Stimulated activated naive CD8-positive, alpha-beta T cell treated with anti-CD3 and anti-CD28 coated beads, Interleukin-15, Interleukin-2, amounts not matched to agents 100 ng/mL and 50 ng/mL, for 24 hours (primary cell): ENCODE data around the gene SLC38A7.
"Not testable (repeated sequence)": the region's sequence is repeated elsewhere in the genome, so short reads cannot be mapped to it uniquely, and the experiment has no call there.

Experiments used
- H3K27ac Mint-ChIP-seq: one replicate; pipeline ENCODE4 v1.8.0; 2021; ENCODE audit warnings: mild to moderate bottlenecking, mixed read lengths
- H3K27me3 Mint-ChIP-seq: one replicate; pipeline ENCODE4 v1.8.0; 2021; ENCODE audit warnings: mixed read lengths
- H3K36me3 Mint-ChIP-seq: one replicate; pipeline ENCODE4 v1.8.0; 2021; ENCODE audit warnings: low read depth, mixed read lengths
- H3K4me1 Mint-ChIP-seq: one replicate; pipeline ENCODE4 v1.8.0; 2021; ENCODE audit warnings: low read depth, mixed read lengths
- H3K4me3 Mint-ChIP-seq: one replicate; pipeline ENCODE4 v1.8.0; 2021; ENCODE audit warnings: mild to moderate bottlenecking, mixed read lengths
- H3K9me3 Mint-ChIP-seq: one replicate; pipeline ENCODE4 v1.8.0; 2021; ENCODE audit warnings: mixed read lengths

The SLC38A7 gene

DNA sequence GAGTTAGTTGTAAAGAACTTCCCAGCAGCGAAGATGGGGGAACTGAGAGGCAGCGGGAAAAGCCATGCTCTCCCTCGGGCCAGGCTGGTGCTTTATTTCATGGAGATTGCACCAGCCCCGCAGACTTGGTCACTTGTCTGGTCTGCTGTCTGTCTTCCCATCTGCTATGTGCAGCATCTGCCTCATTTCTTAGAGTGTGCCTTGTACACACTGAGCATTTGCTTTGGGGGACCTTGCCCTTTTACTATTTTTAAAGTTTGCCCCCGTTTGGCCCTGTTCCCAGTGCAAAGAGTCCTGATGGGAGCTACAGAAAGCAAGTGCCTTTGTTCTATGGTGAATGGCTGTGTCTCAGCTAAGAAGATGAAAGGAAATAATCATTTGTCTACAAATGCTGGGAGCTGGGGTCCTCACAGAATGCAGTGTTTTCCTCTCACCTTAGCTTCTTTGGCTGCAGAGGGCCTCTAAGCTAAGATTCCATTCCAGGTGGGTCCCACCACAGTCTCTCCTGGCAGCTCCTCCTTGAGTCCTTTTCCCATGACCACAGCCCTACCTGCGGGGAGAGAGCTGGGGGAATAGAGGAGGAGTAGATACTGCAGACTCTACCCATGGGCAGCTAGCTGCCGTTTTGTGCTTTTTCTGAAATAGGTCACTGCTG is 29.9 kb downstream of the SLC38A7 start:
- H3K9me3 Mint-ChIP-seq, result no peaks in the 10 kb centered on the region
- H3K27ac Mint-ChIP-seq, result no peak overlapping the region
- H3K4me1 Mint-ChIP-seq, result no peaks in the 10 kb centered on the region
- no peak overlapping the region for H3K4me3 Mint-ChIP-seq
- H3K36me3 Mint-ChIP-seq, result no peaks in the 10 kb centered on the region
- H3K27me3 Mint-ChIP-seq, result peaks cover 4% of the 10 kb centered on the region

DNA sequence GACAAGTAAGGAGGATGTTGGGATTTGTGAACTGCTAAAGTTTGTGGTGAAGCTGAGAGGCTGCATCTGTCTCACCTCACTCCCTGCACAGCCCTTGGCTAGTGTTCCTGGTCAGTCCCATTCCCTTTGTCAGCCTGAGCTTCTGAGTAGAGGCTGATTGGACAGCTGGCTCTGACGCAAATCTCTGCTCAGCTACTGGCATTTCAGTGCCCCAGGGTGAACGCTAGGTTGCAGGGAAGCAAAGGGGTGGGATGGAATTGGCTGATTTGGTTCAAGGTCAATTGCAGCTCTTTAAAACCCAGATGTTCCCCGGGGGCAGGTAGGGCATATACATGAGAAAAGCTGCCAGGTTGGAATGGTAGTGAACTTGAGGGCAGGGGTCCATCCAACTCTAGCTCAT is 31.8 kb downstream of the SLC38A7 start:
- Mint-ChIP-seq H3K36me3 (no peaks in the 10 kb centered on the region), H3K4me3 (no peak overlapping the region), H3K9me3 (no peaks in the 10 kb centered on the region), H3K27ac (no peak overlapping the region), H3K27me3 (no peaks in the 10 kb centered on the region), H3K4me1 (no peaks in the 10 kb centered on the region)

- no peak overlapping the region for H3K4me3 Mint-ChIP-seq
- no peak overlapping the region for H3K27ac Mint-ChIP-seq
- H3K4me1 Mint-ChIP-seq, result no peaks in the 10 kb centered on the region
- H3K9me3 Mint-ChIP-seq, result no peaks in the 10 kb centered on the region
- H3K36me3 Mint-ChIP-seq, result no peaks in the 10 kb centered on the region
- H3K27me3 Mint-ChIP-seq, result no peaks in the 10 kb centered on the region
Observed at GRCh38 chr16:58651965-58652348, 32.6 kb downstream of the SLC38A7 start.

- Mint-ChIP-seq H3K9me3 (no peaks in the 10 kb centered on the region), H3K36me3 (no peaks in the 10 kb centered on the region), H3K27ac (no peak overlapping the region), H3K4me1 (no peaks in the 10 kb centered on the region), H3K27me3 (no peaks in the 10 kb centered on the region), H3K4me3 (no peak overlapping the region)
Observed at GRCh38 chr16:58649707-58650106, 34.9 kb downstream of the SLC38A7 start.

DNA sequence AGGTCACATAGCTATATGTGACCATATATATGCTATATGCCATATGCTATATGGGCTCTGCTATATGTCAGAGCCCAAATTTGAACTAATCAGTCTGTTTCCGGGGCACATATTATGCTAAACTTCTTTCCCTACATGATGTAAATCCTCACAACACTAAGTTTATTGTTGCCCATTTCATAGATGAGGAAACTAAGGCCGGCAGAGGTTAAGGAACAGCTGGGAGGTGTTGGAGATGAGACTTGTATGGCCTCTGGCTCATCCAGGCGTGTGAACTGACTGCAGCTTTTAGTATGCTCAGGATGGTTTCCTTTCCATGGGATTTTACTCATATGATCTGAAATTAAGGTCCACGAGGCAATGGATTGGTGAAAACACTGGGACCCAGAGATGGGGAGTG is 37.5 kb downstream of the SLC38A7 start:
- H3K27ac Mint-ChIP-seq, result no peak overlapping the region
- no peaks in the 10 kb centered on the region for H3K36me3 Mint-ChIP-seq
- H3K4me1 Mint-ChIP-seq, result no peaks in the 10 kb centered on the region
- no peak overlapping the region for H3K4me3 Mint-ChIP-seq
- no peaks in the 10 kb centered on the region for H3K27me3 Mint-ChIP-seq
- no peaks in the 10 kb centered on the region for H3K9me3 Mint-ChIP-seq

- Mint-ChIP-seq H3K4me3 (no peak overlapping the region), H3K36me3 (no peaks in the 10 kb centered on the region), H3K27me3 (no peaks in the 10 kb centered on the region), H3K9me3 (no peaks in the 10 kb centered on the region), H3K4me1 (no peaks in the 10 kb centered on the region), H3K27ac (no peak overlapping the region)
Observed at GRCh38 chr16:58644765-58645487, 39.6 kb downstream of the SLC38A7 start.

DNA sequence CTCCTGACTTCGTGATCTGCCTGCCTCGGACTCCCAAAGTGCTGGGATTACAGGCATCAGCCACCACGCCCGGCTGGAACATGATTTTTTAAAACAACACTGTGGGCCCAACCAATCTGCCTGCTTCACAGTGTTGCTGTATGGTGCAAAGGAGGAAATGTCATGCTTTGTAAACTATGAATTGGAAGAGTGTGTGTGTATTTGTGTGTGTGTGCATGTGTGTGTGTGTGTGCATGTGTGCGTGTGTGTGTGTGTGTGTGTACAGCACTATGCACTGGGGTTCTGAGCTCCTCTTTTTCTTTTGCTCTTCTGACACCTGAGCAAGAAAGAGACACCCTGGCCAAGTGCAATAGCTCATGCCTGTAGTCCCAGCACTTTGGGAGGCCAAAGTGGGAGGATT is 40.5 kb downstream of the SLC38A7 start:
- no peaks in the 10 kb centered on the region for H3K36me3 Mint-ChIP-seq
- H3K27me3 Mint-ChIP-seq, result no peaks in the 10 kb centered on the region

GRCh38 chr16:58640949-58641348 is 43.6 kb downstream of the SLC38A7 start:
- no peaks in the 10 kb centered on the region for H3K9me3 Mint-ChIP-seq
- no peaks in the 10 kb centered on the region for H3K27me3 Mint-ChIP-seq
- H3K36me3 Mint-ChIP-seq, result no peaks in the 10 kb centered on the region
- H3K27ac Mint-ChIP-seq, result no peak overlapping the region
- H3K4me3 Mint-ChIP-seq, result no peak overlapping the region
- no peaks in the 10 kb centered on the region for H3K4me1 Mint-ChIP-seq

More for the DNA sequence above, 40.5 kb downstream of the SLC38A7 start:
- H3K27ac Mint-ChIP-seq, result no peak overlapping the region
- H3K4me3 Mint-ChIP-seq, result no peak overlapping the region
- no peaks in the 10 kb centered on the region for H3K4me1 Mint-ChIP-seq
- H3K9me3 Mint-ChIP-seq, result no peaks in the 10 kb centered on the region

DNA sequence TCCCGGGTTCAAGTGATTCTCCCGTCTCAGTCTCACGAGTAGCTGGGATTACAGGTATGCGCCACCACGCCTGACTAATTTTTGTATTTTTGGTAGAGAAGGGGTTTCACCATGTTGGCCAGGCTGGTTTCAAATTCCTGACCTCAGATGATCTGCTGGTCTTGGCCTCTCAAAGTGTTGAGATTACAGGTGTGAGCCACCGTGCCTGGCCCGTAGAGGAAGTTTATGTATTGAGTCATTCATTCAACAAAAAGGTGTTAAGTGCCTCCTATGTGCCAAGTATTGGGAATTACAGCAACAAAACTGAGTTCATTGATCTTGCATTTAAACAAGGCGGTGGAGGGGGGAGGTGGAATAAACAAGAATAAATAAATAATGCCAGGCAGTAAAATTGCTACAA is 44.7 kb downstream of the SLC38A7 start:
- no peaks in the 10 kb centered on the region for H3K36me3 Mint-ChIP-seq
- H3K4me1 Mint-ChIP-seq, result no peaks in the 10 kb centered on the region
- no peaks in the 10 kb centered on the region for H3K9me3 Mint-ChIP-seq

GRCh38 chr16:58639230-58639629 is 45.3 kb downstream of the SLC38A7 start:
- H3K9me3 Mint-ChIP-seq, result no peaks in the 10 kb centered on the region
- H3K27me3 Mint-ChIP-seq, result no peaks in the 10 kb centered on the region
- no peak overlapping the region for H3K4me3 Mint-ChIP-seq
- no peak overlapping the region for H3K27ac Mint-ChIP-seq
- no peaks in the 10 kb centered on the region for H3K4me1 Mint-ChIP-seq
- no peaks in the 10 kb centered on the region for H3K36me3 Mint-ChIP-seq

More for the DNA sequence above, 44.7 kb downstream of the SLC38A7 start:
- Mint-ChIP-seq H3K27me3 (no peaks in the 10 kb centered on the region), H3K4me3 (no peak overlapping the region), H3K27ac (no peak overlapping the region)

- Mint-ChIP-seq H3K9me3 (no peaks in the 10 kb centered on the region), H3K27ac (no peak overlapping the region), H3K4me3 (no peak overlapping the region), H3K4me1 (no peaks in the 10 kb centered on the region), H3K27me3 (no peaks in the 10 kb centered on the region), H3K36me3 (no peaks in the 10 kb centered on the region)
Observed at GRCh38 chr16:58638148-58639036, 46.2 kb downstream of the SLC38A7 start.

- not testable (repeated sequence) for H3K27me3 Mint-ChIP-seq, H3K36me3 Mint-ChIP-seq, H3K27ac Mint-ChIP-seq, H3K9me3 Mint-ChIP-seq, H3K4me3 Mint-ChIP-seq, H3K4me1 Mint-ChIP-seq
Observed at GRCh38 chr16:58637021-58637420, 47.5 kb downstream of the SLC38A7 start.

DNA sequence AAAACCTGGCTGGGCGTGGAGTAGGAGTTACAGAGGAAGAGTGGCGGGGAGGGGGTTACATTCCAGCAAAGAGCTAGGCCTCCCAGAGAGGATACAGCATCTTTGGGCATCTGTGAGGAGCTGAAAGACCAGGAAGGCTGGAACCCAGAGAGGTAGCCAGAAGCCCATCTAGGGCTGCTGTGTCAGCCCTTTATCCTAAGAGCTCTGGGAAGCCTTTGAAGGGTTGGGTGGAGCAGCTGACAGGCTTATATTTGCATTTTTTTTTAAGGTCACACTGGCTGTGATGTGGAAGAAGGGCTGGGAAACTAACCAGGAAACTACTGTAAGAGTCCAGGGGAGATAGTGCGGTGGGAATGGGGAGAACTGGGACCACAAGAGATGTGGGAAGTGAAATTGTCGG is 48.1 kb downstream of the SLC38A7 start:
- H3K9me3 Mint-ChIP-seq, result no peaks in the 10 kb centered on the region

DNA sequence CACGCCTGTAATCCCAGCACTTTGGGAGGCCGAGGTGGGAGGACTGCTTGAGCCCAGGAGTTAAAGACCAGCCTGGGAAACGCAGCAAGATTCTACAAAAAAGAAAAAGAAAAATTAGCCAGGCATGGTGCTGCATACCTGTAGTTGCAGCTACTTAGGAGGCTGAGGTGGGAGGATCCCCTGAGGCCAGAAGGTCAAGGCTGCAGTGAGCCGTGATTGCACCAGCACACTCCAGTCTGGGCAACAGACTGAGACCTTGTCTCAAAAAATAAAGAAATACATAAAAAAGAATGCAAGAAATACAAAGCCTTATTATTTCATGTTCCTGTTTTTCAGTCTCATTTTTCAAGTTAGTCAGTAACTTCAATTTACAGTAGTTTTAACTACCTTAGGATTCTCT is 49.1 kb downstream of the SLC38A7 start:
- Mint-ChIP-seq H3K4me1 (peaks cover 6% of the 10 kb centered on the region), H3K27me3 (no peaks in the 10 kb centered on the region)

More for the DNA sequence above, 48.1 kb downstream of the SLC38A7 start:
- Mint-ChIP-seq H3K27me3 (no peaks in the 10 kb centered on the region), H3K36me3 (no peaks in the 10 kb centered on the region), H3K27ac (no peak overlapping the region), H3K4me3 (no peak overlapping the region), H3K4me1 (peaks cover 2% of the 10 kb centered on the region)

GRCh38 chr16:58634265-58634802 is 50.2 kb downstream of the SLC38A7 start:
- Mint-ChIP-seq H3K27ac (no peak overlapping the region), H3K4me1 (peaks cover 15% of the 10 kb centered on the region), H3K27me3 (no peaks in the 10 kb centered on the region), H3K36me3 (peaks cover 5% of the 10 kb centered on the region), H3K9me3 (no peaks in the 10 kb centered on the region), H3K4me3 (no peak overlapping the region)

More for the DNA sequence above, 49.1 kb downstream of the SLC38A7 start:
- H3K36me3 Mint-ChIP-seq, result no peaks in the 10 kb centered on the region
- H3K4me3 Mint-ChIP-seq, result no peak overlapping the region
- H3K9me3 Mint-ChIP-seq, result no peaks in the 10 kb centered on the region
- H3K27ac Mint-ChIP-seq, result no peak overlapping the region
